Stimulated activated CD4-positive, alpha-beta T cell treated with anti-CD3 and anti-CD28 coated beads, TNF-alpha, amount 100 ng/mL, for 4 hours (primary cell): ENCODE measurements around the gene PTPRG.

Experiments
- DNase-seq, 3 experiments: peaks; one replicate each; pipeline ENCODE4 v3.0.0-alpha.2; 2020; ENCODE audit warnings: low read depth in 3 of 3

Gene PTPRG

DNA sequence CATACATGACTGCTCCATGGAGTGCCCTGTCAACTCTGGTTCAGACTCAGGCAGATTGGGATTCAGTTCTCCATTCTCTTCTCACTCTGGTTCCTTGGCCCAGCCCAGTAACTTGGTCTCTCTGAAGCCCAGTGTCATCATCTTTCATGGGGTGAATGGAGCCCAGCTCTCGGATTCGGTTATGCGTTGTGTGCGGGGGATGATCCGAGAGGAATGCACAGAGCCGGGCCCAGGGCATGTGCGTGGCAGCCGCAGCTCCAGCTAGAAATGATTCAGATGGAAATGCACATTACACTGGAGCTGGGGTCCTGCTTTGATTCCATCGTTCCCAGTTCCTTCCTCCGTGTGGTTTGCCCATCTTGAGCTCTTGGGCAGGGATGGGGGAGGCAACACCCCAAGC, 622.6 kb downstream of the PTPRG start:
- DNase-seq: no peak

DNA sequence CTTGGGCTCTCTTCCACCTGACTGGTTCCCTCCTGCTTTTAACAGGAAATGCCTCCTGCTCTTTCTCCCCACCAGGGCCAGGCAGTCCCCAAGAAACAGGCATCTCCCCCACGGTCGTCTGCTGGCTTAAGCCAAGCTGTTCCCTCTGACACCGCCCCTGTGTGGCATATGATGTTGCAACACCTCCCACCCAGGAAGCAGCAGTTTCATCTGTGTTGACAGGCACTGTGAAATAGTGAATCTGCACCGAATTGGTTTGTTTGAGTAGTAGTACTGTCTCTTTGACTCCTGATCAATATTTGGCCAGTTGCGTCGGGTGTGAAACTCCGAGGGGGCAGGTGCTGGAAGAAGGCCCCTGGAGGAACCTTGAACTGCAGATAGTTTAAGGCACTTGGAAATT, 623.2 kb downstream of the PTPRG start:
- DNase-seq: no peak

DNA sequence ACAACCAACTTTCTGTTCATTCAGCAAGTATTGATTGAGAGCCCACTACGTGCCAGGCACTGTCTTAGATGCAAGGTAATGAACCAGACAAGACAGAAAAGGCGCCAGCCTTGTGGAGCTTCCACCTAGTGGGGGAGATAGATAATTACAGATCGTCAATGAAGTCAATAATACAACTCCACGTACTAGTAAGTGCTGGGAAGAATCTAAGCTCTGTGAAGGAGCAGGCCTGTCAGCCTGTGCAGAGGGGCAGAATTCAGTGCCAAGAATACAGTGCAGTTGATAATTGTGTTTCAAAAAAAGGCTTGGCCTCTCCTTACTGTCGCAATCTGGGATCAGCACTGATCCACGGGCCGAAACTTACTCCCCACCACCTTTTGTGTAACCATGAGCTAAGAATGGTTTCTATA, 625.7 kb downstream of the PTPRG start:
- DNase-seq: no peak

DNA sequence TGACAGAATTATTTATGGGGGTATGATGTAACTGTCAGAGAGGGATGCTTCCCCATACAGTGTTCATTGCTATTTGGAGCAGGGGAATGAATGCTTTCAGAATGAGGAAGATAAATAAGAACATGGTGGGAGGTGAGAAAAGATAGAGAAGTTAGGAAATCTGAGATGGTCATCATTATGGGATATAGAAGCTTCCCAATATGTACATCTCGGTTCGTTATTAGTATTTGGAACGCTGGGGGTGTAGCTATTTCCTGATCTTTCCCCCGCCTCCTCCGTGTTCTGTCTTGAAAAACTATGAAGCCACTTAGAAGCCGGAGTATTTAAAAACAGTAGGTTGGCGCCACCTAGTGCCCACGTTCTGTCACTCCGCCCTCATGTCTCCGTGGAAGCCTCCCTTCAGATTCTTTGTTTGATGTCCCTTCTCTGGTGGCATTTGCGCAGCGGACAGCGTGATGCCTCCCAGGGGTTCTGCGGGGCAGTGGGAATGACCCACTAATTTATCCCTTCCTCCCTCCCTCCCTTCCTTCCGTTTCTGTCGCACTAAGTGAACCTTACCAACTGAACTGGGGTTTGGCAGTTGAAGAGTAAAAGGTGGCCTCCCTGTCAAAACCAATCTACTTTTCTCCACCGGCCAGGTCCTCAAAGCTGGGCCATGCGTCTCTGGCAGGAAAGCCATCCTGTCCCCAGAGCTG, 627.5 kb downstream of the PTPRG start:
- DNase-seq: peak; percentile 27 to 41 (median 32)

DNA sequence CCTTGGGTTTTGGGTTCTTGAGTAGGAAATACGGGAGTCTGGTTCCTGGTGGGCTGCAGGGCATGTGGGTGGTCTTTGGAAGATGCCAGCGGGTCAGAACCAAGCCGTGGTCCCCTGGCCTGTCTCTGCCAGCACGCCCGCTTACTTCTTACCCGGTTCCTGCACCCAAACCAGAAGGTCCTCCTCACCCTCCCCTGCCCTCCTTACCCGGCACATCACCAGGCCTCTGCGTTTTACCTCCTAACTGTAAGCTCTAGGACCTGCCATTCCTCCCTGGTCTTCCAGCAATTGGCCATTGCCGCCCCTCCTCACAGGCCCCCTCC, 628.0 kb downstream of the PTPRG start:
- DNase-seq: no peak

DNA sequence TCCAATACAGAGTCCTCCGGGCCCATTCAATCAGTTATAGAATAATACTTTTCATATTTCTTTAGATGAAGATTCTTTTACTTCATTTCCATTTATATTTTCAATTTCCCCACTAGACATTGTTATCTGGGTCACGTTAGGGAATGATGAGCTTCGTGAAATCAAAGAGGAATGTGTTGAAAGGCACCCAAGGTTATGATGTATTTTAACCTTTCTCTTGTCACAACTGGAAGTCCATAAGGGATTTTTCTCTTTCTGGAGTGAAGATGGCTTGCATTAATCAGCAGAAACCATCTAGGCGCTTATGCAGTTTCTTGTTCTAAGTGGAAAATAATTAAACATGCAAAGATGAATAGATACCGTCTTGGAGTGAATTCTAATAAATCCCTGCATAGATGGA, 631.5 kb downstream of the PTPRG start:
- DNase-seq: no peak

DNA sequence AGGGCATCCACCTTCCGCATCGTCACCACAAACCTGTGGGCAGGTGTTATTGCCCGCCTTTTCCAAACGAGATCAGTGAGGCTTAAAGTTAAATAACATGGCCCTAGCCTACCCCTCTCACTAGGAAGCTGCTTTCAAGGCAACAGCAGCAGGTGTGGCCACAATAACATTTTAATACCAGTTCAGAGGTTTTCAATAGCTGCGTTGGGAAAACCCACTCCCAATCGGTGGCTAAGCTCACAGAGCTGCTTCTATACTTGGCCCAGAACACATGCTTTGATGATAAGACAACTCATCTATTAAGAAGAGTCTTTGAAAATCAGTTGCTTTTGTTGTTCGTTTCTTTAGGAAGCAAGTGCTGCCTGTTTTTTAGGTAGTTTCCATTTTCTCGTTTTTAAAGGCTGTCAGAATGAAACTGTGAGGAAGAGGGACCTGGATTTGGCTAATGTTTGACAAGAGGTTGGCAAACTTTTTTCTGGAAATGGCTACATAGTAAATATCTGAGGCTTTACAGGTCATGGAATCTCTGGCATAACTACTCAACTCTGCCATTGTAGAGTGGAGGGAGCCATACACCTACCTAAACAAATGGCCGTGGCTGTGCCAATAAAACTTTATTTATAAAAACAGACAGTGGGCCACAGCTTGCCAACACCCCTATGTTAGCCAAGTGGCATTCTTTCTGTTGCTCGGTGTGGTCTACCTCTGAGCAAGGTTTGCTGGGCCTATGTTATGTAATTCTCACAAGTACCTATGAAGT, 632.4 kb downstream of the PTPRG start:
- DNase-seq: no peak

DNA sequence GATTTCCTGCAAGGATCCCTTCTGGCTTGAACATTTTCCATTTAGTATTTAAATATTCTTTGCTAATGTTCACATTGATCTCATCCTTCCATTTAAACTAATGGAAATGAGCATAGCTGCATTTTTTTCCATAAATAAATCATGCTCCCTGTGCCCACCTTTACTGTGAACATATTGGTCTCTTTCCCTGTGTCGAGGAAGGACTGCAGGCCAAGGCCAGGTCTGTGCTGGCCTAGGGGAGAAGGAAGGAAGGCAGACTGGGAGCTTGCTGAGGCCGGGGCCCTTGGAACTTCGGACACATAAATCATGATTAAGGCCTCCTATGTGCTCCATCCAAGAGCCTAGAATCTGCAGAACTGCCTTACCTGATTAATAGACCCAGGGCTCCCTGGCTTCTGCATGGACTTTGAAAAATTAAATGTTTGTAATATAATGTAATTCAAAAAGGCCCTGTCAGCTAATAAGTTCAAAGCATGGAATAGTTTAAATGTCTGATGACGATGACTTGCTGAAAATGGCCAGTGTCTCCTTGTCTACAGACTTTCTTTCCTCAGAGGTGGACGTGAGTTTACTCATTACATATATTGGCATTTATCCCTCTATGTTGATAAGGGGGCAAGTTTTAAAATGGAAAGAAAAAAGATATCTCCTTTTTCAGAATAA, 636.1 kb downstream of the PTPRG start:
- no peak for DNase-seq

DNA sequence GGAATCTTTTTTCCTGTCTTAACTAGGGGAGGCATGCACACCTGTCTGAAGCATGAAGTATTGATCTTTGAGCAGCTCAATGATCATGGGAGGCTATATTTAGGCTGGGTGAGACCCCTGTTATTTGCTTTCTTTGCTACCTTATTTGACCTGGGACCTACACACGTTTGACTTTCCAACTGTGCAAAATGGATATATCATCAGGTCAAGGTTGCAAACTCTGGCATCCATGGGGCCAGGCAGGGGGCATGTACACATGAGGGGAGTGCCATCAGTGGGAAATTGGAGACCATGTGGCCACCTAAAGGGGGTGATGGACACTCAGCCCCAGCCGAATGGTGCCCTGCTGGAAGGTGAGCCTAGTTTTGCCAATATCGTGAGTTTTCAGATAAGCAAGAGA, 637.8 kb downstream of the PTPRG start:
- DNase-seq: no peak

DNA sequence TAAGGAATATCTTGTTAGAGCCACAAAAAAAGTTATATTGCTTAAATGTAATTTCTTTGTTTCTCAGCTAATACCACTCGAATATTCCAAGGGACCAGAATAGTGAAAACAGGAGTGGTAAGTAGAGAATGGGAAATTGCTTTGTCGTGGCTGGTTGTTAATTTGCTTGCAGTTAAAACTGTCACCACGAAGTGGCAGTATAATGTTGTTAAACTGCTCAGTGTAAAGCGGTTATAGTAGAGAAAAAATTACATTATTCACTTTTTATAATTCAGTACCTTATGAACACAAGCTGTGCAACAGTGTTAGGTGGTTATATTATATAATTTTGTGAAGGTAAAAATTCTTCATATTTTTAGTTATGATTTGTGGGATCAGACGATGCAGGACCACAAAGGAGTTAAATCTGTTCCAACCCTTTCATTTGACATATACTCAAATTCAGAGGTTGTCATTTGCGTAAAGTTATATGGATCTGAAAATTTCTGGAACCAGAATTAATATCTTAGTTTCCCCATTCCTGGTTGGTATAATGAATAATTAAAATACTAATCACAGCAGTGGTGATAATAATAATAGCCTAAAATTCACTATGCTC, 640.2 kb downstream of the PTPRG start:
- DNase-seq: no peak

DNA sequence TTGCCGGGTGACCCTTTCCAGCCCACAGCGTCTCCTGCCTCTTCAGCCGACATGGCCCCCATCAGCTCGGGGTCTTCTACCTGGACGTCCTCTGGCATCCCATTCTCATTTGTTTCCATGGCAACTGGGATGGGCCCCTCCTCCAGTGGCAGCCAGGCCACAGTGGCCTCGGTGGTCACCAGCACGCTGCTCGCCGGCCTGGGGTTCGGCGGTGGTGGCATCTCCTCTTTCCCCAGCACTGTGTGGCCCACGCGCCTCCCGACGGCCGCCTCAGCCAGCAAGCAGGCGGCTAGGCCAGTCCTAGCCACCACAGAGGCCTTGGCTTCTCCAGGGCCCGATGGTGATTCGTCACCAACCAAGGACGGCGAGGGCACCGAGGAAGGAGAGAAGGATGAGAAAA, 641.8 kb downstream of the PTPRG start:
- DNase-seq: no peak

DNA sequence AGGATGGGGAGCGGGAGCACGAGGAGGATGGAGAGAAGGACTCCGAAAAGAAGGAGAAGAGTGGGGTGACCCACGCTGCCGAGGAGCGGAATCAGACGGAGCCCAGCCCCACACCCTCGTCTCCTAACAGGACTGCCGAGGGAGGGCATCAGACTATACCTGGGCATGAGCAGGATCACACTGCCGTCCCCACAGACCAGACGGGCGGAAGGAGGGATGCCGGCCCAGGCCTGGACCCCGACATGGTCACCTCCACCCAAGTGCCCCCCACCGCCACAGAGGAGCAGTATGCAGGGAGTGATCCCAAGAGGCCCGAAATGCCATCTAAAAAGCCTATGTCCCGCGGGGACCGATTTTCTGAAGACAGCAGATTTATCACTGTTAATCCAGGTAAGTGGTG, 642.2 kb downstream of the PTPRG start:
- DNase-seq: no peak

DNA sequence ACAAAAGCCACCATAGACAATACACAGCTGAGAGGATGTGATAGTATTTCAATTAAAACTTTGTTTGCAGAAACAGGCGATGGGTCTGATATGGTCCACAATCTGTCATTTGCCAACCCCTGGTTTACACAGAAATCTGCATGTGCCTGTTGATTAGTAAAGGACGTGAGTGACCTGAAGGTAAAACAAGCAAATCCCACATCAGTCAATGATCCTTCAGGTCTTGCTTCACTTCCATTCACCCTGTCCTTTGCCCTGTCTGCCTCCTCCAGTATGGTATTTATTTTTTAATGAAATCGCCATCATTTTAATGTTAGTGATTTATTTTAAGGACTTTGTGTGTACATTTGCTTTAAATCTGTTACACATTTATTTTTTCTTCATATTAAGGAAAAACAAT, 645.8 kb downstream of the PTPRG start:
- no peak for DNase-seq

DNA sequence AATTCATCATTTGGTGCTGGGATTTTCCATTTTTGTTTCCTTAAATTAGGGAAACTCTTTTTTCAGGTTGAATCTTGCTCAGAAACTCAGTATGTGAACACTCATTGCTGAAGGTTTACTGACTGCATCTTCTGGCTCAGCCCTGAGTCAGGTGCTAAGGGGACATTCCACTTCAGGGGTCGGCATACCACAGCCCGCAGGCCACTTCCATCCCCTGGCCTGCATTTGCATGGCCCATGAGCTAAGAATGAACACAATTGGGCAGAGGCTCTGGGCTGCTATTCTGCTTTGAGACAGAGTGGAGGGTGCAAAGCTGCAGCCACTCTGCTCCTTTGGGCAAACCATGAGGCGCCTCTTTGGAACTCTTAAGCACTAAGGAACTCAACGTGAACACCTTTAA, 647.0 kb downstream of the PTPRG start:
- DNase-seq: no peak

DNA sequence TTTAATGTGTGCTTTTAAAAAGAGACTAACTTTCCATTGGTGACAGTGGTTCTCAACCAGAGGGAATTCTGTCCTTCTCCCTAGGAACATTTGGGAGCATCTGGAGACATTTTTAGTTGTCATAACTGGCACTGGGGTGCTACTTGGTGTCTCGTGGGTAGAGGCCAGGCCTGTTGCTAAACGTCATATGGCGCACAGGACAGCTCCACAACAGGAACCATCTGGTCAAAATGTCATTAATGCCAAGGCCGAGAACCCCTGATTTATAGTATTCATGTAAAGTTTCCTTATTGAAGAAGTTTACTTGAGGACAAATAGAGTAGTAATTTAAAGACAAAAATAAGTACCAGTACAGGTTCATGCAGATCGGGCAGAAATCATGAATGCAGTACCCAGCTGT, 647.7 kb downstream of the PTPRG start:
- DNase-seq: no peak

DNA sequence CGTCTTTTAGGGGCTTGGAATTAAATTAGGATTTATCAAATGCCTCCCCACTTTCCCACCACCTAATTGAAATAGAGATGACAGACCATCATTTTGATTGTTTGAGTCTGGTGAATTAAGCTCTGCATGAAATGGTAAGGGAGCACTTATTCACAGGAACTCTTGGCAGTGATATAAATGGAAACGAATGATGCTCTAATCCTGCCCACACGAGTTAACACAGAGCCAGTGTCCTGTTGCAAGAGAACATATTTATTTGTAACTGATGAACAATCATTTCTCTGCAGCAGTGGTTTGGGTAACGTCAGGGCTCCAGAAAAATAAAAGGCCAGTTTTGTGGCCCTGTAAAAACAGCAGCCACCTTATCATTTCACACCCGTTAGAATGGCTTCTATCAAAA, 648.6 kb downstream of the PTPRG start:
- DNase-seq: no peak

DNA sequence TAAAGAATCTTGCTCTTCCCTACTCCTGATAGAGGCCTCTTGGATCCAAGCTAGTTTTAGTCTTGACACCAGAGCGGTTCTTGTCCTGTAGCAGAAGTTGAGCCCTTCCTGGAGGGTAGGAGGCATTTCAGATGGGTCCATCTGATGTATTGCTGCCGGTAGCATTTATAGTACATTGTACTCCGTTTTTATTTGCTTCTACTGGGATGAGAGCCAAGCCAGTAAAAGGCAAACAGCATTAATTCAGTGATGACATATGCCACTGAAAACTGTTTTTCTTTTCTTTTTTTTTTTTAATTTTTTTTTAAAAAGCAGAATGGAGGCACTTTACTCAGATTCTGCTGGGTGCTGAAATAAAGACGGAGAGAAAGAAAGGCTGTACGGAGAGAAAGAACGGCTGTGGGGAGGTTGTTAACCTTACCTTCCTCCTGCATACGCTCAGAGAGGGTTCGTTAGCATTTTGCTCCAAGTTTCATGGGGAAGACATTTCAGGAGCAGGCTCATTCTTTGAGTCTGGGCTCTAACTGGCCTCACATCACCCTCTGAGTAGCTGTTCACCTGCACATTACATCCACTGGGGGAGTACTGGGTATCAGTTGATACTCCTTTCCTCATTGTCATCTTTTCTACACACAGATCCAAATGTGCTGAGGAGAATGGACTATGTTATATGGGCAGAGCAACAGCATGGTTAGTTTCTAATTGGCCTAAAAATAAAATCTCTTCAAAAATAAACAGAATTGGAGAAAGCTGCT, 650.5 kb downstream of the PTPRG start:
- no peak for DNase-seq

DNA sequence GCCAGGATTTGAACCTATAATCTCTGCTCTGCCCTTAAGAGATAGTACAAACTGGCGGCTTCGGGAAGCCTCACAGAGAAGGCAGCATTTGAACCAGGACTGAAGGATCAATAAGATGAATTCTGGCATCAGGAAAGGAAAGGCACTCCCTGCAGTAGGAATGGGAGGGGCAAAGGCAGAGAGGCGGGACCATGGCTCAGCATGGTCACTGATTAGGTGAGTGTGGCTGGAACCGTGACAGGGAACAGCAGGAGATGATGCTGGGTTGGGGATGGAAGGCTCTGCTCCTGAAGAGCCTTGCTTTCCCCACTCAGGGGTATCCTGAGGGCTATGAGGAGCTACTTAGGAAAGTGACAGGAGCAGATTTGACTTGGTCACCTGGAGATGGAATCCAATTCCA, 653.5 kb downstream of the PTPRG start:
- DNase-seq: no peak

DNA sequence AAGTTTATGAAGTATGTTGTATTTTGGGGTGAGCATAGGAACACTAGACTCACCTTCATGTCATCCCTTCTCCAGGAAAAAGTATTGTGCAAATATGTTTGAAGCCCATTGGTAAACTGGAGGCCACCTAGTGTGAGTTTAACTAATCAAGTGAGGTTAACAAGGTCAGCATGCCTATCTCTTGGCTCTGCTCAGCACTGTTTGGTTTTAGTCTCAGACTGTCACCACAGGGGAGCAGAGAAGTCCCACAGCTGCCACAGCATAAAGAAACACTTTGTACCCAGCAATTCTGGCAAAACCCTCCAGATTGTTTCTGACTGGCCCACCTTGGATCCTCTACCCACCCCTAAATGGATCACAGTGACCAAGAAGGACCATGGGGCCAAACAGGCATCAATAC, 659.2 kb downstream of the PTPRG start:
- no peak for DNase-seq

DNA sequence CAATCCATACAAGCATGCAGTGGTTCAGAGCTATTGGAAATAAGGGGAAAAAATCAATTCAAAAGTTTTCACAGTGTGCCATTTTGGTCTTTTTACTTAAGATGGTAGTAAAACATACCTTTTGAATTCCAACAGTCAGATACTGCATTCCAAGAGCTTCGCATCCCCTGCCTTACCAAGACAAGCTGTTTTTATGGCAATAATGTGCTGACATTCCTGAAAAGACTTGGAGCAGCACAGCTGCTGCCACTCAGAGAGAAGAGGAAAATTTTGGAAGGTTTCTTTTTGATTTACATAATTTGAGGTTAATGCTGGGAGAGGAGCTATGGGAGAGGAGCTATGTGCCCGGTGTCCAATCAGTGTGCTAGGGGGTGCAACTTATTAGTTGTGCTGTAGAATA, 663.7 kb downstream of the PTPRG start:
- no peak for DNase-seq

DNA sequence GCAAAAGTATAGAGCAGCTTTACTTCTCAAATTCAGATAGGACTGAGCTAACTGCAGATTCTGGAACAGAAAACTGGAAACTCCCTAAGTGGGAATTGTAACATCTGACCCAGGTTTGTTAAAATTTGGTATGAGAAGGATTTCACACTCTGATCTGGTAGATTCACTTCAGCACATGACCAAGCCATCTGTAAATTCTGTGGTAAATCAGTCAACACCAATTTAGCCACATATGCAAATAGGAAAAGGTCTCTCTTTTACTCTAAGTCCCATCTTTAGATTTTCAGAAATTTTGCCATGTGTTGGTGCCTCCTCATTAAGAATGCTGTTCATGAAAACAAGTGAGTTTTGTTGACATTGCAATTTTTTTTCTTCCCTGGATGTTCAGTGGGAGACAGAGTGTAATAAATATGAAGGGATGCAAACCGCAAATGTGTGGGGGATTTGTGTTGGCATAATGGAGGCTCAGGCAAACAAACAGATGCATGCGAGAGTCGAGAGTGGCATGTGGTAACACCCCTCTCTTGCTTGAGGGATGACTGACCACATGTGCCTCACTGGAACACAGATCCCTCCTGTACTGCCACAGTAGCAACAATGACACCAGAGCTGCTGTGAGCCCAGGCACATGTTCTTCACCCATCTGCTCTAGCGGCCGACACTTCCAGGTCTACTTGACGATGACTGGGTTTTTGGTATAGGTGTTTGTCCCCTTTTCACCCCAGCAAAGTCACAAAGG, 665.4 kb downstream of the PTPRG start:
- no peak for DNase-seq
